Stimulated activated CD4-positive, alpha-beta T cell treated with anti-CD3 and anti-CD28 coated beads, Interleukin-4, amount 100 ng/mL, for 48 hours (primary cell): Measurements from ENCODE around the gene ZNF222.

Experiments
- DNase-seq, 2 donors: peaks; one replicate each; pipeline ENCODE4 v3.0.0-alpha.2; 2020; ENCODE audit warnings: low read depth in 2 of 2

ZNF222 gene

GRCh38 chr19:44051650-44052402, 26.6 kb downstream of the ZNF222 start, which contains the start of gene ZNF223:
Gene ZNF223, plus strand, starts transcription at chr19:44052036. Its CDS starts 3,141 bp downstream, at chr19:44055177.
- DNase-seq = peak; percentile 43 to 55

GRCh38 chr19:44055870-44056269, 30.7 kb downstream of the ZNF222 start:
- no peak for DNase-seq

DNA sequence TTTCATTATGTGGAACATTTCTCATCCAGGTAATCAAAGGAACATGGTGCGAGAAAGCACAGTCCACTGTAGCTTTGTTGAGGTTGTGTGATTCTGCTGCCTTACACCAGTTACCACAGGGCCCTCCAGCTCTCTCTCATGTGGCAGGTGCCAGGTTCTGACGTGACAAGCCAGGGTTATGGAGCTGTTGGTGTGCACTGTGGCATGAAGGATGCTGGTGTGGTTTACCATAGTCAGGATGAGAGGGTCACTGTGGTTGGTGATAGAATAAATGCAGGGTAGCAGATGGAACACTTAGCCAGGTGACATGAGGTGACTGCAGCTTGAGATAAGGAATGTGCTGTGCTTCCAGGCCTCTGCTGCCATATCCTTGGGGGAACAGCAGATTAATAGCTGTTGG, 34.0 kb downstream of the ZNF222 start:
- no peak for DNase-seq

GRCh38 chr19:44061038-44061437, 35.9 kb downstream of the ZNF222 start:
- no peak for DNase-seq

DNA sequence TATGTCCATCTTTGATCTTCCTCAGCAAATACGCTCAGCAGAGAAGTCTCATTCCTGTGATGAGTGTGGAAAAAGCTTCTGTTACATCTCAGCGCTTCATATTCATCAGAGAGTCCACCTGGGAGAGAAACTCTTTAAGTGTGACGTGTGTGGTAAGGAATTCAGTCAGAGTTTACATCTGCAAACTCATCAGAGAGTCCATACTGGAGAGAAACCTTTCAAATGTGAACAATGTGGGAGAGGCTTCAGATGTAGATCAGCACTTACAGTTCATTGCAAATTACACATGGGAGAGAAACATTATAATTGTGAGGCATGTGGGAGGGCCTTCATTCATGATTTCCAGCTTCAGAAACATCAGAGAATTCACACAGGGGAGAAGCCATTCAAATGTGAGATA, 41.1 kb downstream of the ZNF222 start:
- no peak for DNase-seq

DNA sequence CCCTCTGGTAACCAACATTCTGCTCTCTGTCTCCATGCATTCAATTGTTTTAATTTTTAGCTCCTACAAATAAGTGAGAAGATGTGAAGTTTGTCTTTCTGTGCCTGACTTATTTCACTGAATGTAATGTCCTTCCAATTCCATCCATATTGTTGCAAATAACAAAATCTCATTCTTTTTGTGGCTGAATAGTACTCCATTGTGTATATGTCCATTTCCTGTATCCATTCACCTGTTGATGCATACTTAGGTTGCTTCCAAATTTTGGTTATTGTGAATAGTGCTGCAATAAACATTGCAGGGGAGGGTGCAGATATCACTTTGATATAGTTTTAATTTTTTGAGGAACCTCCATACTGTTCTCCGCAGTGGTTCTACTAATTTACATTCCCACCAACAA, 44.2 kb downstream of the ZNF222 start:
- no peak for DNase-seq

DNA sequence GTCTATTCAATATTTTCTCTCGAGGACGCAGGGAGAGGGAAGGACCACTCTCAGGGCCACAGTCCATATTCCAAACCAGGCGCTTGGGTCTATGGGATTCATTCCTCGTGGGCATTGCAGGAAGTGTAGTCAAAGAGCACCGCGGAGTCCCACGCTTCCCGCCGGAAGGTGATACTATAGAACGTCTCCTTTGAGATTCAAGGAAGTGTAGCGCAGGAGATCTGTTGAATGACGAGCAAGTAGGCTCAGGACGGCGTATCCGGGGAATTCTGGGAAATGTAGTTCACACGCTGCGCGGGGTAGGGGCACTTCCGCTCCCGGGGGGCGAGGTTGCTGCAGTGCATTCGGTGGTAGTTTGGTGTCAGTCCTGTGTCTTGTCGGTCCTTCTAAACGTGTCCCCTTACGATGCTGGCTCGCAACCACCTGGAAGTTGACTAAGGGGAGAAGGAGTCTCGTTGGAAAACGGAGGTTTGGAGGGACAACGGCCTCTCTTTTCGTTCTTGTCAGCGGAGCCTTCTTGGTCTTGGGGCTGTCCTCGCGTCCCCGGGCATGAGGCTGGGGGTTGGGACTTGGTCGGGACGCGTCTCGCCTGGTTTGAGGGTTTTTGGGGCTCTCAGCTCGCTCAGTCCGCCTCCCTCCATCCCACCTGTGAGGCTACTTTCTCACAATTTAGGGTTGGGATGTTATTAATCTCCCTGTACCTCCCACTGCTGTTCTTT, 46.8 kb downstream of the ZNF222 start, which contains the start of gene ZNF284:
ZNF284 (plus strand) TSS at position 336 of the 719 bp plus-strand sequence. CDS start 4,231 bp downstream, outside the sequence.
- peak; percentile 63 to 76 for DNase-seq

- DNase-seq = no peak
Observed at GRCh38 chr19:44072543-44073401, 47.6 kb downstream of the ZNF222 start.

- no peak for DNase-seq
Observed at GRCh38 chr19:44076325-44076724, 51.1 kb downstream of the ZNF222 start.
